ENCODE results near the gene ITGB7. TPM values are rescaled to one million over a fixed set of nuclear protein-coding genes. Genes with fewer than 3 reads are reported as not detected.

ITGB7 gene
- total RNA-seq, 2 experiments from 2014 or later, result 166 to 180 TPM

GRCh38 chr12:53147653-53148052 lies 59.4 kb downstream of the ITGB7 start:
- no peaks in the 10 kb centered on the region for H3K4me1 ChIP-seq (ENCODE audit: insufficient read depth, low read length)
- no peak overlapping the region for H3K4me3 ChIP-seq (ENCODE audit: low read length)
- Mint-ChIP-seq H3K4me1 (ENCODE audit: low read depth) (no peaks in the 10 kb centered on the region), H3K27me3 (no peaks in the 10 kb centered on the region), H3K27ac (no peak overlapping the region), H3K9me3 (no peaks in the 10 kb centered on the region), H3K4me3 (no peak overlapping the region), H3K36me3 (ENCODE audit: low read depth) (no peaks in the 10 kb centered on the region)
- H3K36me3 ChIP-seq (ENCODE audit: insufficient read depth, low read length), result no peaks in the 10 kb centered on the region
- no peak for DNase-seq
- ChIA-PET POLR2A (no interaction called here), CTCF (interaction anchor here (0.7 kb wide), 1 partner anchor 186 kb away, joined by 3 read pairs; no protein-coding TSS in a partner anchor)
- H3K27me3 ChIP-seq (ENCODE audit: control insufficient read depth in 1 of 2, insufficient read depth in 2 of 2, low read length in 2 of 2), result no peaks in the 10 kb centered on the region
- intact Hi-C loops (cut with DNase I, micrococcal nuclease), result loop anchor here in 1 of 2 experiments (10.0 kb wide), 1 partner anchor 497 kb away; no protein-coding TSS in a partner anchor
- H3K9me3 ChIP-seq (ENCODE audit: control insufficient read depth in 1 of 2, insufficient read depth in 1 of 2, low read length in 2 of 2), result no peaks in the 10 kb centered on the region
- no peak for ATAC-seq (ENCODE audit: poor library complexity)
- no peak for TF ChIP-seq CTCF (IDR thresholded peaks at IDR 0.05)
- no peak overlapping the region for H3K27ac ChIP-seq (ENCODE audit: low read depth in 1 of 2, low read length in 2 of 2)

- Mint-ChIP-seq H3K4me3 (no peak overlapping the region), H3K4me1 (ENCODE audit: low read depth) (no peaks in the 10 kb centered on the region), H3K27me3 (no peaks in the 10 kb centered on the region), H3K36me3 (ENCODE audit: low read depth) (no peaks in the 10 kb centered on the region), H3K9me3 (no peaks in the 10 kb centered on the region), H3K27ac (no peak overlapping the region)
- Histone ChIP-seq H3K27me3 (ENCODE audit: control insufficient read depth in 1 of 2, insufficient read depth in 2 of 2, low read length in 2 of 2) (no peaks in the 10 kb centered on the region), H3K27ac (ENCODE audit: low read depth in 1 of 2, low read length in 2 of 2) (no peak overlapping the region), H3K36me3 (ENCODE audit: insufficient read depth, low read length) (no peaks in the 10 kb centered on the region), H3K4me3 (ENCODE audit: low read length) (no peak overlapping the region), H3K9me3 (ENCODE audit: control insufficient read depth in 1 of 2, insufficient read depth in 1 of 2, low read length in 2 of 2) (no peaks in the 10 kb centered on the region), H3K4me1 (ENCODE audit: insufficient read depth, low read length) (no peaks in the 10 kb centered on the region)
- no peak for ATAC-seq (ENCODE audit: poor library complexity)
- TF ChIP-seq CTCF (IDR thresholded peaks at IDR 0.05), result no peak
- DNase-seq, result no peak
- POLR2A ChIA-PET, result no interaction called here
- intact Hi-C loops (cut with DNase I, micrococcal nuclease), result loop anchor here in 1 of 2 experiments (10.0 kb wide), 1 partner anchor 498 kb away; no protein-coding TSS in a partner anchor
- CTCF ChIA-PET, result no interaction called here
Measured at GRCh38 chr12:53147181-53147580, 59.9 kb downstream of the ITGB7 start.

- intact Hi-C loops (cut with DNase I, micrococcal nuclease), result loop anchor here in 1 of 2 experiments (10.0 kb wide), 1 partner anchor 499 kb away; no protein-coding TSS in a partner anchor
Measured at GRCh38 chr12:53145383-53146260, 61.4 kb downstream of the ITGB7 start.

More at GRCh38 chr12:53145383-53146260, 61.4 kb downstream of the ITGB7 start:
- CTCF ChIA-PET, result no interaction called here
- no peaks in the 10 kb centered on the region for H3K4me1 Mint-ChIP-seq (ENCODE audit: low read depth)
- H3K27me3 Mint-ChIP-seq, result no peaks in the 10 kb centered on the region
- Histone ChIP-seq H3K27me3 (ENCODE audit: control insufficient read depth in 1 of 2, insufficient read depth in 2 of 2, low read length in 2 of 2) (no peaks in the 10 kb centered on the region), H3K4me1 (ENCODE audit: insufficient read depth, low read length) (no peaks in the 10 kb centered on the region), H3K27ac (ENCODE audit: low read depth in 1 of 2, low read length in 2 of 2) (no peak overlapping the region), H3K9me3 (ENCODE audit: control insufficient read depth in 1 of 2, insufficient read depth in 1 of 2, low read length in 2 of 2) (no peaks in the 10 kb centered on the region), H3K36me3 (ENCODE audit: insufficient read depth, low read length) (no peaks in the 10 kb centered on the region), H3K4me3 (ENCODE audit: low read length) (no peak overlapping the region)
- H3K27ac Mint-ChIP-seq, result no peak overlapping the region
- no peaks in the 10 kb centered on the region for H3K9me3 Mint-ChIP-seq
- ATAC-seq (ENCODE audit: poor library complexity) (no peak), DNase-seq (no peak)
- H3K4me3 Mint-ChIP-seq, result no peak overlapping the region
- POLR2A ChIA-PET, result no interaction called here
- TF ChIP-seq CTCF (IDR thresholded peaks at IDR 0.05), result no peak
- H3K36me3 Mint-ChIP-seq (ENCODE audit: low read depth), result no peaks in the 10 kb centered on the region

Data from CD4-positive, alpha-beta T cell (primary cell).